Measurements from ENCODE around the gene PAOX.

PAOX gene

DNA sequence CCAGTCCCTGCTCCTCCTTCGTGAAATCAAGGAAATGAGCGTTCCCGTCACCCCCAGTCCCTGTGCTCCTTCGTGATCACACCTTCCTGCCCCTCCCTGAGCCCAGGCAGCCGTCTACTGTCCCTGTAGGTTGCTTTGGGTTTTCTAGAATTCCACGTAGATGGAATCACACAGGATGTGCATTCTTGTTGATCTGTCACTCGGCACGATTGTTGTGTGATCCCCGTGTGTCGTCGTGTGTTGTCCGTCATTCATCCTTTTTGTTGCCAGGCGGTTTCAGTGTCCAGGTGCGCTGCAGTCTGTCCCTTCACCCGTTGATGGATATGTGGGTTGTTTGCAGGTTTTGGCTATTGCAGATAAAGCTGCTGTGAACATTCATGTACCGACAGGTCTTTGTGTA is 24.3 kb downstream of the PAOX start:
- TF ChIP-seq EZH2 (IDR thresholded peaks at IDR 0.05; ENCODE audit: borderline replicate concordance, low read depth, low read length, severe bottlenecking) = no peak
- TF ChIP-seq, protein P1, sequence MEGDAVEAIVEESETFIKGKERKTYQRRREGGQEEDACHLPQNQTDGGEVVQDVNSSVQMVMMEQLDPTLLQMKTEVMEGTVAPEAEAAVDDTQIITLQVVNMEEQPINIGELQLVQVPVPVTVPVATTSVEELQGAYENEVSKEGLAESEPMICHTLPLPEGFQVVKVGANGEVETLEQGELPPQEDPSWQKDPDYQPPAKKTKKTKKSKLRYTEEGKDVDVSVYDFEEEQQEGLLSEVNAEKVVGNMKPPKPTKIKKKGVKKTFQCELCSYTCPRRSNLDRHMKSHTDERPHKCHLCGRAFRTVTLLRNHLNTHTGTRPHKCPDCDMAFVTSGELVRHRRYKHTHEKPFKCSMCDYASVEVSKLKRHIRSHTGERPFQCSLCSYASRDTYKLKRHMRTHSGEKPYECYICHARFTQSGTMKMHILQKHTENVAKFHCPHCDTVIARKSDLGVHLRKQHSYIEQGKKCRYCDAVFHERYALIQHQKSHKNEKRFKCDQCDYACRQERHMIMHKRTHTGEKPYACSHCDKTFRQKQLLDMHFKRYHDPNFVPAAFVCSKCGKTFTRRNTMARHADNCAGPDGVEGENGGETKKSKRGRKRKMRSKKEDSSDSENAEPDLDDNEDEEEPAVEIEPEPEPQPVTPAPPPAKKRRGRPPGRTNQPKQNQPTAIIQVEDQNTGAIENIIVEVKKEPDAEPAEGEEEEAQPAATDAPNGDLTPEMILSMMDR (IDR thresholded peaks at IDR 0.05; ENCODE audit: borderline replicate concordance, extremely low read depth, low read length, poor library complexity, severe bottlenecking) = no peak
- H3K4me1 ChIP-seq (ENCODE audit: insufficient read depth, low read length) = no peaks in the 10 kb centered on the region
- H3K27me3 ChIP-seq (ENCODE audit: insufficient read depth, low read length, poor library complexity) = no peaks in the 10 kb centered on the region
- no peak overlapping the region for H3K9ac ChIP-seq (ENCODE audit: low read depth, low read length)
- H3K9me3 ChIP-seq (ENCODE audit: insufficient read depth, low read length, severe bottlenecking) = peaks cover 8% of the 10 kb centered on the region
- DNase-seq (no peak), ATAC-seq (ENCODE audit: insufficient read depth, low read depth) (no peak)
- no peak overlapping the region for H3K4me2 ChIP-seq (ENCODE audit: insufficient read depth, low read length)
- H3K4me3 ChIP-seq (ENCODE audit: low read depth in 1 of 2, low read length in 2 of 2) = no peak overlapping the region
- H2AFZ ChIP-seq (ENCODE audit: low read depth, low read length) = no peak overlapping the region
- no peak overlapping the region for H3K27ac ChIP-seq (ENCODE audit: low read length)
- peaks cover 71% of the 10 kb centered on the region for H3K79me2 ChIP-seq (ENCODE audit: insufficient read depth, low read length)
- H4K20me1 ChIP-seq (ENCODE audit: insufficient read depth, low read length) = peaks cover 17% of the 10 kb centered on the region; the same call in 1 of the 2 replicates
- H3K36me3 ChIP-seq (ENCODE audit: insufficient read depth, low read length) = peaks cover 96% of the 10 kb centered on the region

- TF ChIP-seq, protein P1 (IDR thresholded peaks at IDR 0.05; ENCODE audit: borderline replicate concordance, extremely low read depth, low read length, poor library complexity, severe bottlenecking) = no peak
- TF ChIP-seq EZH2 (IDR thresholded peaks at IDR 0.05; ENCODE audit: borderline replicate concordance, low read depth, low read length, severe bottlenecking) = no peak
- peaks cover 13% of the 10 kb centered on the region; the same call in 1 of the 2 replicates for H4K20me1 ChIP-seq (ENCODE audit: insufficient read depth, low read length)
These were observed 24.7 kb downstream of the PAOX start for GRCh38 chr10:133403784-133404183.

DNA sequence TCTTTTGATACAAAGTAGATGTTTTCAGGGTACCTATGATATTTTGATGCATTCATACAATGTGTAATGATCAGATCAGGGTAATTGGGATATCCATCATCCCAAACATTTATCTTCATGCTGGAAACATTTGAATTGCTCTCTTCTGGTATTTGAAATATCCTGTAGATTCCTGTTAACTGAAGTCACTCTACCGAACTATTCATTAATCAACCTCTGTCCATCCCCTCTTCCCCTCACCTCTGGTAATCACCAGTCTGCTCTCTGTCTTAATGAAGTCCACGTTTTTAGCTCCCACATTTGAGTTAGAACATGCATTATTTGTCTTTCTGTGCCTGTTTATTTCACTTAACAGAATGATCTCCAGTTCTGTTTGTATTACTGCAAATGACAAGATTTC is 26.2 kb downstream of the PAOX start:
- H4K20me1 ChIP-seq (ENCODE audit: insufficient read depth, low read length) = peaks cover 8% of the 10 kb centered on the region; the same call in 1 of the 2 replicates
- ATAC-seq (ENCODE audit: insufficient read depth, low read depth) = no peak
- H3K36me3 ChIP-seq (ENCODE audit: insufficient read depth, low read length) = peaks cover 96% of the 10 kb centered on the region
- no peak overlapping the region for H3K27ac ChIP-seq (ENCODE audit: low read length)
- no peak overlapping the region for H2AFZ ChIP-seq (ENCODE audit: low read depth, low read length)
- H3K4me1 ChIP-seq (ENCODE audit: insufficient read depth, low read length) = no peaks in the 10 kb centered on the region
- peaks cover 26% of the 10 kb centered on the region for H3K9me3 ChIP-seq (ENCODE audit: insufficient read depth, low read length, severe bottlenecking)
- H3K9ac ChIP-seq (ENCODE audit: low read depth, low read length) = no peak overlapping the region
- no peak for TF ChIP-seq EZH2 (IDR thresholded peaks at IDR 0.05; ENCODE audit: borderline replicate concordance, low read depth, low read length, severe bottlenecking)
- TF ChIP-seq, protein P1 (IDR thresholded peaks at IDR 0.05; ENCODE audit: borderline replicate concordance, extremely low read depth, low read length, poor library complexity, severe bottlenecking) = no peak
- peaks cover 74% of the 10 kb centered on the region for H3K79me2 ChIP-seq (ENCODE audit: insufficient read depth, low read length)
- no peaks in the 10 kb centered on the region for H3K27me3 ChIP-seq (ENCODE audit: insufficient read depth, low read length, poor library complexity)
- no peak overlapping the region for H3K4me3 ChIP-seq (ENCODE audit: low read depth in 1 of 2, low read length in 2 of 2)
- no peak for DNase-seq
- no peak overlapping the region for H3K4me2 ChIP-seq (ENCODE audit: insufficient read depth, low read length)

More at GRCh38 chr10:133403784-133404183, 24.7 kb downstream of the PAOX start:
- Histone ChIP-seq H2AFZ (ENCODE audit: low read depth, low read length) (no peak overlapping the region), H3K4me3 (ENCODE audit: low read depth in 1 of 2, low read length in 2 of 2) (no peak overlapping the region), H3K36me3 (ENCODE audit: insufficient read depth, low read length) (peaks cover 96% of the 10 kb centered on the region), H3K4me1 (ENCODE audit: insufficient read depth, low read length) (no peaks in the 10 kb centered on the region), H3K9ac (ENCODE audit: low read depth, low read length) (no peak overlapping the region), H3K9me3 (ENCODE audit: insufficient read depth, low read length, severe bottlenecking) (peaks cover 11% of the 10 kb centered on the region), H3K79me2 (ENCODE audit: insufficient read depth, low read length) (peaks cover 71% of the 10 kb centered on the region), H3K27me3 (ENCODE audit: insufficient read depth, low read length, poor library complexity) (no peaks in the 10 kb centered on the region), H3K27ac (ENCODE audit: low read length) (no peak overlapping the region), H3K4me2 (ENCODE audit: insufficient read depth, low read length) (no peak overlapping the region)
- DNase-seq (no peak), ATAC-seq (ENCODE audit: insufficient read depth, low read depth) (no peak)

All from DND-41 (cell line).